Neural progenitor cell (in vitro differentiated cells): ENCODE data around the gene CDH13. TPM values are rescaled to one million over a fixed set of nuclear protein-coding genes. Genes with fewer than 3 reads are reported as not detected.

Experiments used
- DNase-seq: peaks from one replicate; pipeline ENCODE4 v3.0.0-alpha.2; 2016; ENCODE audit warnings: low spot score
- H2AFZ ChIP-seq: fragments of 200-600 bp; sonication (generic); replicated peaks from 2 replicates; pipeline ENCODE4 v1.6.1; 2016; ENCODE audit warnings: antibody characterized with exemption
- H3F3A ChIP-seq: fragments of 200-600 bp; sonication (generic); 2 replicates; pipeline ENCODE4 v1.6.1; 2016; ENCODE audit warnings: antibody characterized with exemption, low read depth
- H3K27ac ChIP-seq: fragments of 200-600 bp; sonication (generic); 2 replicates; pipeline ENCODE4 v1.5.1; 2016; ENCODE audit warnings: mild to moderate bottlenecking
- H3K27me3 ChIP-seq: fragments of 200-600 bp; sonication (generic); 2 replicates; pipeline ENCODE4 v1.6.1; 2016; ENCODE audit warnings: mild to moderate bottlenecking, moderate library complexity
- H3K36me3 ChIP-seq: fragments of 200-600 bp; sonication (generic); 2 replicates; pipeline ENCODE4 v1.5.1; 2016
- H3K4me1 ChIP-seq: fragments of 200-600 bp; sonication (generic); 2 replicates; pipeline ENCODE4 v1.6.1; 2016; ENCODE audit warnings: mixed run types
- H3K4me2 ChIP-seq: fragments of 200-600 bp; sonication (generic); 2 replicates; pipeline ENCODE4 v1.6.1; 2016
- H3K4me3 ChIP-seq: fragments of 200-600 bp; sonication (generic); 2 replicates; pipeline ENCODE4 v1.5.1; 2016
- H3K79me2 ChIP-seq: fragments of 200-600 bp; sonication (generic); 2 replicates; pipeline ENCODE4 v1.6.1; 2016; ENCODE audit warnings: low read depth
- H3K9ac ChIP-seq: fragments of 200-600 bp; sonication (generic); 2 replicates; pipeline ENCODE4 v1.6.1; 2016
- H3K9me3 ChIP-seq: fragments of 200-600 bp; sonication (generic); 2 replicates; pipeline ENCODE4 v1.5.1; 2016; ENCODE audit warnings: low read depth
- H4K20me1 ChIP-seq: fragments of 200-600 bp; sonication (generic); 2 replicates; pipeline ENCODE4 v1.6.1; 2016; ENCODE audit warnings: low read depth
- H3K27ac Mint-ChIP-seq: 3 replicates; pipeline ENCODE4 v1.8.0; 2021; ENCODE audit warnings: mixed read lengths
- H3K27me3 Mint-ChIP-seq: 2 replicates; pipeline ENCODE4 v1.8.0; 2022; ENCODE audit warnings: low read depth, mild to moderate bottlenecking, inconsistent platforms, moderate library complexity, mixed read lengths; ENCODE audit not compliant: insufficient read depth
- H3K36me3 Mint-ChIP-seq: 3 replicates; pipeline ENCODE4 v1.8.0; 2021; ENCODE audit warnings: mixed read lengths
- H3K4me1 Mint-ChIP-seq: 3 replicates; pipeline ENCODE4 v1.8.0; 2021; ENCODE audit warnings: mixed read lengths
- H3K4me3 Mint-ChIP-seq: 3 replicates; pipeline ENCODE4 v1.8.0; 2021; ENCODE audit warnings: mild to moderate bottlenecking, moderate library complexity, mixed read lengths
- H3K9me3 Mint-ChIP-seq: 3 replicates; pipeline ENCODE4 v1.8.0; 2020; ENCODE audit warnings: mixed read lengths
- EZH2 ChIP-seq: fragments of 200-600 bp; sonication (generic); IDR thresholded peaks from 2 replicates; pipeline ENCODE4 v1.6.1; 2017; ENCODE audit warnings: antibody characterized with exemption, mild to moderate bottlenecking, moderate library complexity
- EZH2phosphoT487 ChIP-seq: fragments of 200-600 bp; sonication (generic); IDR thresholded peaks from 2 replicates; pipeline ENCODE4 v1.6.1; 2017; ENCODE audit warnings: antibody characterized with exemption
- total RNA-seq: library from RNA; depleted of rRNA; stranded (reverse); fragments of >200 nt; gene quantifications from 2 replicates; pipeline ENCODE4 v1.2.3, GENCODE V29; 2015; ENCODE audit warnings: low replicate concordance
- TF ChIP-seq, protein P1 (sequence below): fragments of 200-600 bp; sonication (generic); IDR thresholded peaks from 2 replicates; pipeline ENCODE4 v1.5.1; 2017; ENCODE audit warnings: antibody characterized with exemption, mild to moderate bottlenecking

The CDH13 gene
- total RNA-seq, 1 donor from 2014 or later, result 3.0 TPM

DNA sequence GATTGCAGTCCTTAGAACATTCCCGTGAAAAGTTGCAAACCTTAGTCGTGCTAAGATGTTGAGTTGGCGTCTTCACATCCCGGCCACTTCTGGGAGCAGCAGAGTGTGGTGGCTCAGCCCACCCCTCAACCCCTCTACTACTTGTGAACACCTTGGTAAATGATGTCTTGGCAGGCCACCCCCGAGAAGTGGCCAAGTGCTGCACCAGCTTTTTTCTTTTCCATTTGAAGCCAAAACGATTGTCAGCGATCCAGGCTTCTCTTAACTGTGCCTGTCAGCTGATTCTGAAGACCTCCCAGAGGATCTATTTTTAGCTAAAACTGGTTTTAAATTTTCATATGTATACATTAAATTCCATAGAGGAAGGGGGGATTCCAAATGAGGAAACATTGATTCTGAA lies 247.5 kb downstream of the CDH13 start:
- Histone ChIP-seq H4K20me1 (no peaks in the 10 kb centered on the region), H3K27ac (no peak overlapping the region), H3K4me1 (no peaks in the 10 kb centered on the region), H3K79me2 (no peaks in the 10 kb centered on the region), H3K27me3 (no peaks in the 10 kb centered on the region), H3F3A (no peaks in the 10 kb centered on the region), H3K4me3 (no peak overlapping the region), H3K9ac (no peak overlapping the region), H3K9me3 (no peaks in the 10 kb centered on the region), H3K36me3 (no peaks in the 10 kb centered on the region), H3K4me2 (no peak overlapping the region), H2AFZ (no peak overlapping the region)
- TF ChIP-seq EZH2 (no peak), EZH2phosphoT487 (no peak)
- H3K27me3 Mint-ChIP-seq, result peaks cover 6% of the 10 kb centered on the region
- H3K27ac Mint-ChIP-seq, result no peak overlapping the region
- H3K9me3 Mint-ChIP-seq, result peaks cover 6% of the 10 kb centered on the region
- no peak for DNase-seq
- H3K36me3 Mint-ChIP-seq, result no peaks in the 10 kb centered on the region
- no peaks in the 10 kb centered on the region for H3K4me1 Mint-ChIP-seq
- no peak overlapping the region for H3K4me3 Mint-ChIP-seq

DNA sequence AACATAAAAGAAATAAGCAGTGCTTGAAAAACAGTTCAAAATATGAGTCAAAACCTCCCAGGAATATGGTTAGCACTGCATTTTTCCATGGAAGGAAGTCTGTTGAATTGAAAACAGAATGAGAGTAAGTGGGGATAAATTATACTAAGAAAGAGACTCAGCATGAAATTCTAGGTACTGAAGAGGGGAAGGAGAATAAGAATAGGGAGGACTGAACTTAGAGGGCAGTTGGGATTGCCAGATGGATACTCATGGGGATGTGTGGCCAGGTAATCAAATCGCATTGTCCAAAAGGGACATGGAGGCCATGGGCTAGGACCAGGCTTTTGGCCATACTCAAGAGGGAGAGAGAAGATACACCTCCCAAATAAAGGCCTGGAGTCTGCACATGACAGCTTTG lies 247.9 kb downstream of the CDH13 start:
- Histone ChIP-seq H4K20me1 (no peaks in the 10 kb centered on the region), H3F3A (no peaks in the 10 kb centered on the region), H3K79me2 (no peaks in the 10 kb centered on the region), H2AFZ (no peak overlapping the region), H3K27me3 (no peaks in the 10 kb centered on the region), H3K36me3 (no peaks in the 10 kb centered on the region), H3K9me3 (no peaks in the 10 kb centered on the region), H3K4me3 (no peak overlapping the region), H3K4me1 (no peaks in the 10 kb centered on the region), H3K9ac (no peak overlapping the region), H3K27ac (no peak overlapping the region), H3K4me2 (no peak overlapping the region)
- H3K27me3 Mint-ChIP-seq, result peaks cover 6% of the 10 kb centered on the region
- DNase-seq, result no peak
- TF ChIP-seq, protein P1, sequence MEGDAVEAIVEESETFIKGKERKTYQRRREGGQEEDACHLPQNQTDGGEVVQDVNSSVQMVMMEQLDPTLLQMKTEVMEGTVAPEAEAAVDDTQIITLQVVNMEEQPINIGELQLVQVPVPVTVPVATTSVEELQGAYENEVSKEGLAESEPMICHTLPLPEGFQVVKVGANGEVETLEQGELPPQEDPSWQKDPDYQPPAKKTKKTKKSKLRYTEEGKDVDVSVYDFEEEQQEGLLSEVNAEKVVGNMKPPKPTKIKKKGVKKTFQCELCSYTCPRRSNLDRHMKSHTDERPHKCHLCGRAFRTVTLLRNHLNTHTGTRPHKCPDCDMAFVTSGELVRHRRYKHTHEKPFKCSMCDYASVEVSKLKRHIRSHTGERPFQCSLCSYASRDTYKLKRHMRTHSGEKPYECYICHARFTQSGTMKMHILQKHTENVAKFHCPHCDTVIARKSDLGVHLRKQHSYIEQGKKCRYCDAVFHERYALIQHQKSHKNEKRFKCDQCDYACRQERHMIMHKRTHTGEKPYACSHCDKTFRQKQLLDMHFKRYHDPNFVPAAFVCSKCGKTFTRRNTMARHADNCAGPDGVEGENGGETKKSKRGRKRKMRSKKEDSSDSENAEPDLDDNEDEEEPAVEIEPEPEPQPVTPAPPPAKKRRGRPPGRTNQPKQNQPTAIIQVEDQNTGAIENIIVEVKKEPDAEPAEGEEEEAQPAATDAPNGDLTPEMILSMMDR, result no peak
- no peak for TF ChIP-seq EZH2phosphoT487
- TF ChIP-seq EZH2, result no peak
- peaks cover 6% of the 10 kb centered on the region for H3K9me3 Mint-ChIP-seq
- H3K36me3 Mint-ChIP-seq, result no peaks in the 10 kb centered on the region
- H3K4me3 Mint-ChIP-seq, result no peak overlapping the region
- H3K27ac Mint-ChIP-seq, result no peak overlapping the region
- no peaks in the 10 kb centered on the region for H3K4me1 Mint-ChIP-seq

DNA sequence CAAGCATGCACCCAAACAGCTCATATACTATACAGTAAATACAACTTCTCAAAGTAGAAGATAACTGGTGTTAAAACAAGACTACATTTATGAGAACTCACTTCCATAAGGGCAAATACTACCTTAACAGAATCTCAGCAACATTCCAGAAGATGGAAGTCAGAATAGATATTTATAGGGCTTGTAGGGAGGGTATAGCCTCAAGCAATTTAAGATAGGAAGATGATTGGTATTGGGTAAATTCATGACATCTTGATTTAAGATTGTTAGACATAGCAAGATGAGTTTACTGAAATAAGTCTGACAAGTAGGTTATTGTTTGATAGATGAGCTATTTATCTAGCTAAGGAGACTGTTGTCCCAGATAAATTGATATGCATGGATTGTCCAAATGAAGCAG lies 250.2 kb downstream of the CDH13 start:
- H3K4me3 ChIP-seq, result no peak overlapping the region
- H3K4me3 Mint-ChIP-seq, result no peak overlapping the region

DNA sequence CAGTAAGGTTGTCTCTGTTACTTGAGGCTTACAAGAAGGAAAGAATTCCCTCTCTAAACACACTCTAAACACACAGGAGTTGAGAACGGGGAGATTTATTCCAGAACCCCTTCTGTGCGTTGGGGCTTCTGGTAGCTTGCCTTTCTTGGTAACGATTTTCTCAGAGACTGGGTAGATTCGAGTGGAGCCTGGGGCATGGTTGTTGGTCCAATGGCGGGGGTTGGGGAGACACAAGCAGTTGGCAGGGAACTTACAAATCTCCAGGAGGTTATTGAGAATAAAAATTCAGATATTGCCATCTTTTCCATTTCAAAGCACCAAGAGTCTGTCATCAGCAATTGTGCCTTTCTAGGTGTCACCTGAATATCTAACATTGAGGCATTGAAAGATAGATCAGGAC lies 251.7 kb downstream of the CDH13 start:
- DNase-seq, result no peak
- Mint-ChIP-seq H3K36me3 (no peaks in the 10 kb centered on the region), H3K27ac (no peak overlapping the region), H3K4me3 (no peak overlapping the region), H3K4me1 (peaks cover 19% of the 10 kb centered on the region), H3K9me3 (no peaks in the 10 kb centered on the region), H3K27me3 (peaks cover 6% of the 10 kb centered on the region)
- H3K9me3 ChIP-seq, result no peaks in the 10 kb centered on the region
- H2AFZ ChIP-seq, result no peak overlapping the region
- H4K20me1 ChIP-seq, result no peaks in the 10 kb centered on the region
- H3K4me3 ChIP-seq, result no peak overlapping the region
- TF ChIP-seq, protein P1, result no peak
- TF ChIP-seq EZH2phosphoT487 (no peak), EZH2 (no peak)
- H3K79me2 ChIP-seq, result no peaks in the 10 kb centered on the region
- H3K9ac ChIP-seq, result no peak overlapping the region
- H3K4me2 ChIP-seq, result no peak overlapping the region
- no peaks in the 10 kb centered on the region for H3K27me3 ChIP-seq
- H3F3A ChIP-seq, result no peaks in the 10 kb centered on the region
- H3K27ac ChIP-seq, result no peak overlapping the region
- no peaks in the 10 kb centered on the region for H3K36me3 ChIP-seq
- no peaks in the 10 kb centered on the region for H3K4me1 ChIP-seq

More for the DNA sequence above, 250.2 kb downstream of the CDH13 start:
- Histone ChIP-seq H3K27ac (no peak overlapping the region), H3K27me3 (no peaks in the 10 kb centered on the region), H4K20me1 (no peaks in the 10 kb centered on the region), H3K9ac (no peak overlapping the region), H3K9me3 (no peaks in the 10 kb centered on the region), H3K4me2 (no peak overlapping the region), H3K4me1 (no peaks in the 10 kb centered on the region), H3K36me3 (no peaks in the 10 kb centered on the region), H2AFZ (no peak overlapping the region), H3F3A (no peaks in the 10 kb centered on the region), H3K79me2 (no peaks in the 10 kb centered on the region)
- Mint-ChIP-seq H3K9me3 (no peaks in the 10 kb centered on the region), H3K27me3 (peaks cover 6% of the 10 kb centered on the region), H3K4me1 (peaks cover 9% of the 10 kb centered on the region), H3K36me3 (no peaks in the 10 kb centered on the region), H3K27ac (no peak overlapping the region)
- no peak for DNase-seq
- TF ChIP-seq, protein P1, result no peak
- TF ChIP-seq EZH2 (no peak), EZH2phosphoT487 (no peak)
